K562 (cell line): Measurements from ENCODE around the gene FYTTD1. TPM values are rescaled to one million over a fixed set of nuclear protein-coding genes. Genes with fewer than 3 reads are reported as not detected.

Source experiments
- ATAC-seq: fragments of 200-7000 bp; cut with Tn5 transposase; 3 replicates; pipeline ENCODE4 v1.9.1; 2020; ENCODE audit warnings: moderate library complexity
- BruUV-seq: library from RNA; stranded (reverse); fragments of 400-500 nt; replicated peaks from 2 replicates; lab custom pipeline; 2021; lab: Mats Ljungman, UMichigan
- CTCF ChIA-PET: fragments of 300-600 bp; formaldehyde crosslinking; extraction: SDS; loops from one replicate; lab custom pipeline; 2021; ENCODE audit warnings: low intra/inter-chr PET ratio; lab: Yijun Ruan, JAX
- POLR2A ChIA-PET: fragments of 300-600, 350-650 bp; sonication (Branson Sonifier 250); formaldehyde crosslinking; extraction: SDS; loops from one replicate; lab custom pipeline; 2021; ENCODE audit warnings: antibody characterized with exemption, inconsistent platforms; lab: Yijun Ruan, JAX
- DNase-seq, 4 experiments: peaks; one replicate each; pipeline versions ENCODE4 v3.0.0 to v3.0.0-alpha.2; 2011 to 2018; ENCODE audit warnings: low spot score in 3 of 4, mixed read lengths in 3 of 4; ENCODE audit errors: extremely low read depth in 1 of 4
- FAIRE-seq: peaks from 2 replicates; lab custom pipeline; 2011; peaks lifted over from hg19 to GRCh38; lab: Jason Lieb, UNC
- H2AFZ ChIP-seq: 2 replicates; pipeline ENCODE4 v1.6.0; 2011; ENCODE audit warnings: low read depth, low read length, control low read depth, inconsistent platforms
- H3K27ac ChIP-seq: fragments of 200-600 bp; 3 replicates; pipeline ENCODE4 v1.8.0; 2011; ENCODE audit warnings: low read depth, mild to moderate bottlenecking, control low read depth, inconsistent platforms, low read length, moderate library complexity, mixed read lengths; ENCODE audit errors: extremely low read depth
- H3K27me3 ChIP-seq, 2 experiments: fragments of 300-600 bp in 1 of 2; 2 replicates in 1 of 2; 3 replicates in 1 of 2; pipeline versions ENCODE4 v1.6.0 to v1.8.0; 2011; ENCODE audit warnings: inconsistent platforms in 2 of 2, low read length in 2 of 2, mild to moderate bottlenecking in 1 of 2, mixed read lengths in 1 of 2, moderate library complexity in 1 of 2; ENCODE audit not compliant: control insufficient read depth in 2 of 2, insufficient read depth in 2 of 2
- H3K36me3 ChIP-seq: fragments of 300-600 bp; 3 replicates; pipeline ENCODE4 v1.8.0; 2011; ENCODE audit warnings: mild to moderate bottlenecking, low read length, inconsistent platforms; ENCODE audit not compliant: control insufficient read depth, insufficient read depth
- H3K4me1 ChIP-seq, 2 experiments: fragments of 200-600 bp in 1 of 2; replicated peaks in 1 of 2; 2 replicates in 1 of 2; 3 replicates in 1 of 2; pipeline versions ENCODE4 v1.5.1 to v1.8.0; 2011; ENCODE audit warnings: inconsistent platforms in 2 of 2, low read length in 2 of 2, mild to moderate bottlenecking in 1 of 2, mixed read lengths in 1 of 2, moderate library complexity in 1 of 2; ENCODE audit not compliant: control insufficient read depth in 2 of 2, insufficient read depth in 2 of 2
- H3K4me2 ChIP-seq: 2 replicates; pipeline ENCODE4 v1.6.1; 2011; ENCODE audit warnings: low read length, control low read depth, inconsistent platforms, mixed read lengths; ENCODE audit not compliant: insufficient read depth
- H3K4me3 ChIP-seq: fragments of 200-600 bp; sonication (generic), shearing (Covaris generic); 2 replicates; pipeline ENCODE4 v1.5.1; 2016; ENCODE audit warnings: control low read depth, inconsistent platforms
- H3K79me2 ChIP-seq: fragments of 200-600 bp; 3 replicates; pipeline ENCODE4 v1.8.0; 2011; ENCODE audit warnings: low read length, inconsistent platforms; ENCODE audit not compliant: control insufficient read depth, insufficient read depth
- H3K9ac ChIP-seq, 2 experiments: 2 replicates each; pipeline versions ENCODE4 v1.6.0 to v1.6.1; 2011; ENCODE audit warnings: low read depth in 2 of 2, low read length in 2 of 2, control low read depth in 1 of 2, inconsistent platforms in 1 of 2, mild to moderate bottlenecking in 1 of 2, mixed read lengths in 1 of 2; ENCODE audit not compliant: insufficient read depth in 1 of 2
- H3K9me1 ChIP-seq: one replicate; pipeline ENCODE4 v1.6.0; 2011; ENCODE audit warnings: inconsistent platforms, mild to moderate bottlenecking, low read length, moderate library complexity; ENCODE audit not compliant: control insufficient read depth, insufficient read depth
- H3K9me3 ChIP-seq: replicated peaks from 2 replicates; pipeline ENCODE4 v1.5.1; 2011; ENCODE audit warnings: low read depth, low read length, inconsistent platforms; ENCODE audit not compliant: control insufficient read depth, insufficient read depth
- H4K20me1 ChIP-seq: replicated peaks from 2 replicates; pipeline ENCODE4 v1.6.1; 2011; ENCODE audit warnings: low read length, inconsistent platforms, mixed read lengths; ENCODE audit not compliant: control insufficient read depth, insufficient read depth
- EP400 ChIP-seq: fragments of 450-650 bp; IDR thresholded peaks from 2 replicates; pipeline ENCODE4 v1.6.1; 2017; ENCODE audit warnings: antibody characterized with exemption, mild to moderate bottlenecking, moderate library complexity
- FOXM1 ChIP-seq, 2 experiments: fragments of 450-650 bp in 1 of 2; sonication (generic) in 1 of 2; formaldehyde crosslinking in 1 of 2; IDR thresholded peaks; 2 replicates each; pipeline versions ENCODE4 v1.6.1 to v1.9.0; 2017 to 2022; ENCODE audit warnings: low read depth in 2 of 2, mild to moderate bottlenecking in 2 of 2, missing genetic modification reagents in 1 of 2, moderate library complexity in 1 of 2
- MAFF ChIP-seq: IDR thresholded peaks from 2 replicates; pipeline ENCODE4 v1.6.1; 2012; ENCODE audit warnings: low read length, improper control_type of control experiment
- ZBTB1 ChIP-seq: sonication (generic); formaldehyde crosslinking; IDR thresholded peaks from 2 replicates; pipeline ENCODE4 v1.8.1; 2023; ENCODE audit warnings: missing genetic modification reagents, low read depth, mild to moderate bottlenecking, borderline replicate concordance
- ZBTB9 ChIP-seq: fragments of 450-650 bp; formaldehyde crosslinking; IDR thresholded peaks from 2 replicates; pipeline ENCODE4 v1.4.0; 2020; ENCODE audit warnings: mild to moderate bottlenecking, moderate library complexity
- ZNF197 ChIP-seq: fragments of 200-800 bp; sonication (Bioruptor generic); IDR thresholded peaks from 2 replicates; pipeline ENCODE4 v1.6.1; 2016; ENCODE audit warnings: low read depth, missing genetic modification characterization, missing compliant biosample characterization
- ZNF77 ChIP-seq: fragments of 250-450 bp; sonication (Bioruptor Pico); IDR thresholded peaks from 2 replicates; pipeline ENCODE4 v1.5.0; 2020
- ZZZ3 ChIP-seq: fragments of 450-650 bp; IDR thresholded peaks from 2 replicates; pipeline ENCODE4 v1.6.1; 2016; ENCODE audit warnings: antibody characterized with exemption, mild to moderate bottlenecking, moderate library complexity
- WGBS: fragments of 100-300 bp; shearing (Covaris generic); methylation state at CpG from one replicate; pipeline ENCODE4 v1.1.6; 2016; ENCODE audit warnings: low coverage, mixed read lengths; ENCODE audit not compliant: insufficient coverage; ENCODE audit errors: missing lambda C conversion rate; 5-methylcytosine and 5-hydroxymethylcytosine counted together
- in situ Hi-C: fragments of 300-500 bp; cut with MboI; formaldehyde crosslinking; loops from 4 replicates; pipeline ENCODE4 v1.15.0; 2018; ENCODE audit warnings: inconsistent platforms, mixed read lengths
- intact Hi-C: fragments of 100-400 bp; cut with micrococcal nuclease; formaldehyde crosslinking; loops from 2 replicates; pipeline ENCODE4 v1.14.2; 2022
- polyA plus RNA-seq, 8 experiments: library from polyadenylated mRNA; depleted of rRNA in 4 of 8; stranded (reverse) in 5 of 8; unstranded in 3 of 8; fragments of >200 nt; fragmentation: Nextera tagmentation in 2 of 8; fragmentation: Illumina TruSeq in 1 of 8; extraction: Ambion mirVana in 2 of 8; extraction: Trizol in 1 of 8; gene quantifications; 2 replicates each; pipeline versions ENCODE4 v1.2.1 to v1.2.3, GENCODE V29; 2011 to 2014; ENCODE audit warnings: inconsistent platforms in 1 of 8, missing spikeins in 1 of 8
- total RNA-seq, 7 experiments: library from RNA; depleted of rRNA in 6 of 7; stranded (reverse); fragments of >200 nt in 6 of 7; fragmentation: Illumina TruSeq in 2 of 7; extraction: Trizol in 2 of 7; gene quantifications; 2 replicates each; pipeline versions ENCODE4 v1.2.1 to v1.2.3, GENCODE V29; 2011 to 2021; ENCODE audit warnings: low replicate concordance in 1 of 7

FYTTD1 gene
- total and polyA plus RNA-seq, 9 of the 15 experiments (the other 6 are each of a cell fraction or from before 2014, with no cell fraction given) = 35.7 to 106 (median 76.3) TPM

GRCh38 chr3:197794115-197794514 is 44.4 kb downstream of the FYTTD1 start:
- POLR2A ChIA-PET = interaction anchor here (0.9 to 1.2 kb wide), 2 partner anchors 9 to 27 kb away, joined by 3 read pairs; no protein-coding TSS in a partner anchor

More at GRCh38 chr3:197794115-197794514, 44.4 kb downstream of the FYTTD1 start:
- in situ Hi-C loops = no loop called here
- no peaks in the 10 kb centered on the region for H3K36me3 ChIP-seq
- intact Hi-C loops = no loop called here
- no peak overlapping the region for H3K27ac ChIP-seq
- peaks cover 78% of the 10 kb centered on the region for H3K79me2 ChIP-seq
- no peak overlapping the region for H2AFZ ChIP-seq
- peaks cover 5% of the 10 kb centered on the region; the same call in 1 of the 2 replicates for H4K20me1 ChIP-seq
- DNase-seq (no peak), ATAC-seq (no peak), FAIRE-seq (no peak)
- H3K9me1 ChIP-seq = no peaks in the 10 kb centered on the region
- no peaks in the 10 kb centered on the region for H3K9me3 ChIP-seq
- peaks cover 18% of the 10 kb centered on the region in 2 experiments; a peak in 4 of 5 replicates for H3K4me1 ChIP-seq
- no peak for TF ChIP-seq ZBTB9 (CRISPR knock-in tag)
- no peak for TF ChIP-seq MAFF
- no peak for TF ChIP-seq ZBTB1
- TF ChIP-seq FOXM1 (IDR thresholded peaks at IDR 0.05; ENCODE audit: low read depth) = no peak
- no peak for TF ChIP-seq FOXM1 (CRISPR knock-in tag; IDR thresholded peaks at IDR 0.05; ENCODE audit: low read depth)
- no peak for TF ChIP-seq ZNF197 (CRISPR knock-in tag)
- no peak for TF ChIP-seq ZNF77 (CRISPR knock-in tag)
- TF ChIP-seq EP400 = no peak
- TF ChIP-seq ZZZ3 = no peak
- H3K4me2 ChIP-seq = no peak overlapping the region
- CTCF ChIA-PET = no interaction called here
- BruUV-seq = no TSS peak
- WGBS = 87% methylated on average over 1 of the region's 1 CpG
- H3K9ac ChIP-seq = no peak overlapping the region
- no peak overlapping the region for H3K4me3 ChIP-seq
- H3K27me3 ChIP-seq = no peaks in the 10 kb centered on the region
